Measurements from ENCODE around the gene CDK4. TPM values are rescaled to one million over a fixed set of nuclear protein-coding genes. Genes with fewer than 3 reads are reported as not detected.

CDK4 gene
- total and polyA plus RNA-seq, 2 of the 13 experiments (the other 11 are each of a cell fraction or from before 2014, with no cell fraction given) = 191 to 209 TPM

DNA sequence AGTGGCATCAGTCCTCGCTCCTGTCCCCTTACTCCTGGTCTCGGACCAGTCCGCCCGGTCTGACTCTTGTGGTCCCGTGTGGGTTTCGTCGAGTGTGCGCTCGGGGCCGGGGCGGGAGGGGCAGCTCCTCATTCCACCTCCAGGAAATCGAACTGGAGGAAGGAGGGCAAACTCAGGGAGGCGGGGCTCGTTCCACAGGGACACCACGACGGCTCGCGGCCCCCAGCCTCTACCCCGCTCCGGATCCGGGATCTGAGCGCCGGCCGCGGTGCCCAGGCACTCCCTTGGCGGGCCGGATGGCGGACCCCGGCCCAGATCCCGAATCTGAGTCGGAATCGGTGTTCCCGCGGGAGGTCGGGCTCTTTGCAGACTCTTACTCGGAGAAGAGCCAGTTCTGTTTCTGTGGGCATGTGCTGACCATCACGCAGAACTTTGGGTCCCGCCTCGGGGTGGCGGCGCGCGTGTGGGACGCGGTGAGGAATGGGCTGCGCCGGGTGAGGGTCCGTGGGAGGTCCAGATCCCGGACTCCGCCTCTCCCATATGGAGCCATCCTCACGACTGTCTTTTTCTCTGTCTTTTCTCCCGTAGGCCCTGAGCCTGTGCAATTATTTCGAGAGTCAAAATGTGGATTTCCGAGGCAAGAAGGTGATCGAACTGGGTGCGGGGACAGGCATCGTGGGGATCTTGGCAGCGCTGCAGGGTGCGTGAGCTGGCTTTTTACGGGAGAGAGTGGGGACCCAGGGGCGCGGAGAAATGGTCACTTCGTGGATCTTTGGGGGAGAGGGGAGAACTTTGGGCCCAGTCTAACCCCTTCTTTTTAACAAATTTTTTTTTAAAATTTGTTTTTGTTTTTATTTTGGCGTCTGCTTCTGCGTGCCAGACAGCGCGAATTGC is 20.6 kb upstream of the CDK4 start, which contains the start of gene EEF1AKMT3 (continued):
- TF ChIP-seq IRF1 (CRISPR knock-in tag; IDR thresholded peaks at IDR 0.05; ENCODE audit: low read depth) (no peak), ZNF441 (CRISPR knock-in tag; IDR thresholded peaks at IDR 0.05; ENCODE audit: borderline replicate concordance) (peak; percentile 49), ZNF232 (CRISPR knock-in tag; IDR thresholded peaks at IDR 0.05; ENCODE audit: borderline replicate concordance) (peak; percentile 69; the same call in 1 of the 2 replicates), PHF21A (CRISPR knock-in tag; IDR thresholded peaks at IDR 0.05) (no peak), YY1 (IDR thresholded peaks at IDR 0.05; ENCODE audit: insufficient read depth, insufficient replicate concordance, low read depth, low read length) (peak; percentile 25), TCF12 (IDR thresholded peaks at IDR 0.05) (no peak), TCF12 (CRISPR knock-in tag; IDR thresholded peaks at IDR 0.05) (0 out of 2 replicates have a peak, but pooled peaks have one; percentile 24), ESRRA (CRISPR knock-in tag; IDR thresholded peaks at IDR 0.05; ENCODE audit: low read depth) (0 out of 2 replicates have a peak, but pooled peaks have one; percentile 12), FLYWCH1 (CRISPR knock-in tag; IDR thresholded peaks at IDR 0.05) (0 out of 2 replicates have a peak, but pooled peaks have one; percentile 21), PATZ1 (CRISPR knock-in tag; IDR thresholded peaks at IDR 0.05) (peak; percentile 46), RBFOX2 (IDR thresholded peaks at IDR 0.05; ENCODE audit: low read depth, low read length) (peak; percentile 69), ZNF883 (CRISPR knock-in tag; IDR thresholded peaks at IDR 0.05; ENCODE audit: not compliant biosample characterization) (peak; percentile 63), NCOA1 (CRISPR knock-in tag; IDR thresholded peaks at IDR 0.05) (no peak), ZNF709 (CRISPR knock-in tag; IDR thresholded peaks at IDR 0.05) (0 out of 2 replicates have a peak, but pooled peaks have one; percentile 8), ZNF224 (CRISPR knock-in tag; IDR thresholded peaks at IDR 0.05) (peak; percentile 1; the same call in 1 of the 2 replicates), ZBTB7B (CRISPR knock-in tag; IDR thresholded peaks at IDR 0.05) (0 out of 2 replicates have a peak, but pooled peaks have one; percentile 10), TGIF2 (CRISPR knock-in tag; IDR thresholded peaks at IDR 0.05) (0 out of 2 replicates have a peak, but pooled peaks have one; percentile 45), KDM5B (CRISPR knock-in tag; IDR thresholded peaks at IDR 0.05; ENCODE audit: borderline replicate concordance) (peak; percentile 51), MED13 (CRISPR knock-in tag; IDR thresholded peaks at IDR 0.05) (peak; percentile 34; the same call in 1 of the 2 replicates), NFKB2 (CRISPR knock-in tag; IDR thresholded peaks at IDR 0.05; ENCODE audit: borderline replicate concordance) (peak; percentile 68; the same call in 1 of the 2 replicates)
- TF ChIP-seq, protein P1, sequence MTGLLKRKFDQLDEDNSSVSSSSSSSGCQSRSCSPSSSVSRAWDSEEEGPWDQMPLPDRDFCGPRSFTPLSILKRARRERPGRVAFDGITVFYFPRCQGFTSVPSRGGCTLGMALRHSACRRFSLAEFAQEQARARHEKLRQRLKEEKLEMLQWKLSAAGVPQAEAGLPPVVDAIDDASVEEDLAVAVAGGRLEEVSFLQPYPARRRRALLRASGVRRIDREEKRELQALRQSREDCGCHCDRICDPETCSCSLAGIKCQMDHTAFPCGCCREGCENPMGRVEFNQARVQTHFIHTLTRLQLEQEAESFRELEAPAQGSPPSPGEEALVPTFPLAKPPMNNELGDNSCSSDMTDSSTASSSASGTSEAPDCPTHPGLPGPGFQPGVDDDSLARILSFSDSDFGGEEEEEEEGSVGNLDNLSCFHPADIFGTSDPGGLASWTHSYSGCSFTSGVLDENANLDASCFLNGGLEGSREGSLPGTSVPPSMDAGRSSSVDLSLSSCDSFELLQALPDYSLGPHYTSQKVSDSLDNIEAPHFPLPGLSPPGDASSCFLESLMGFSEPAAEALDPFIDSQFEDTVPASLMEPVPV (CRISPR knock-in tag; IDR thresholded peaks at IDR 0.05) = 0 out of 2 replicates have a peak, but pooled peaks have one; percentile 26
- TF ChIP-seq, protein P2, sequence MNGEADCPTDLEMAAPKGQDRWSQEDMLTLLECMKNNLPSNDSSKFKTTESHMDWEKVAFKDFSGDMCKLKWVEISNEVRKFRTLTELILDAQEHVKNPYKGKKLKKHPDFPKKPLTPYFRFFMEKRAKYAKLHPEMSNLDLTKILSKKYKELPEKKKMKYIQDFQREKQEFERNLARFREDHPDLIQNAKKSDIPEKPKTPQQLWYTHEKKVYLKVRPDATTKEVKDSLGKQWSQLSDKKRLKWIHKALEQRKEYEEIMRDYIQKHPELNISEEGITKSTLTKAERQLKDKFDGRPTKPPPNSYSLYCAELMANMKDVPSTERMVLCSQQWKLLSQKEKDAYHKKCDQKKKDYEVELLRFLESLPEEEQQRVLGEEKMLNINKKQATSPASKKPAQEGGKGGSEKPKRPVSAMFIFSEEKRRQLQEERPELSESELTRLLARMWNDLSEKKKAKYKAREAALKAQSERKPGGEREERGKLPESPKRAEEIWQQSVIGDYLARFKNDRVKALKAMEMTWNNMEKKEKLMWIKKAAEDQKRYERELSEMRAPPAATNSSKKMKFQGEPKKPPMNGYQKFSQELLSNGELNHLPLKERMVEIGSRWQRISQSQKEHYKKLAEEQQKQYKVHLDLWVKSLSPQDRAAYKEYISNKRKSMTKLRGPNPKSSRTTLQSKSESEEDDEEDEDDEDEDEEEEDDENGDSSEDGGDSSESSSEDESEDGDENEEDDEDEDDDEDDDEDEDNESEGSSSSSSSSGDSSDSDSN (CRISPR knock-in tag; IDR thresholded peaks at IDR 0.05) = peak; percentile 80
